Adrenal gland (tissue), 12 donors: ENCODE data around the gene PRKCE. TPM values are rescaled to one million over a fixed set of nuclear protein-coding genes. Genes with fewer than 3 reads are reported as not detected.

Source experiments
- DNase-seq, 7 donors: peaks; one replicate each; pipeline ENCODE4 v3.0.0-alpha.2; 2019 to 2020
- H3K27ac ChIP-seq, 5 donors: fragments of 200-600 bp; sonication (generic) in 4 of 5; 1 replicate in 3 of 5; 2 replicates in 2 of 5; pipeline versions ENCODE4 v1.5.1 to v1.8.0; 2016 to 2020; ENCODE audit warnings: mild to moderate bottlenecking in 1 of 5
- H3K27me3 ChIP-seq: fragments of 200-600 bp; 2 replicates; pipeline ENCODE4 v1.8.0; 2021
- H3K36me3 ChIP-seq, 2 donors: fragments of 200-600 bp; replicated peaks in 1 of 2; 1 replicate in 1 of 2; 2 replicates in 1 of 2; pipeline versions ENCODE4 v1.5.1 to v1.8.0; 2018 to 2022
- H3K4me1 ChIP-seq, 2 donors: fragments of 200-600 bp; replicated peaks in 1 of 2; 1 replicate in 1 of 2; 2 replicates in 1 of 2; pipeline versions ENCODE4 v1.5.1 to v1.8.0; 2018 to 2021
- H3K4me3 ChIP-seq, 4 donors: fragments of 200-600 bp; sonication (generic) in 3 of 4; one replicate each; pipeline ENCODE4 v1.5.1; 2016 to 2018
- H3K9me3 ChIP-seq, 3 donors: fragments of 200-600 bp; sonication (generic) in 1 of 3; replicated peaks in 1 of 3; 1 replicate in 2 of 3; 2 replicates in 1 of 3; pipeline versions ENCODE4 v1.5.1 to v1.8.0; 2016 to 2021
- POLR2A ChIP-seq, 2 donors: fragments of 450-650 bp; IDR thresholded peaks; one replicate each; pipeline ENCODE4 v1.6.1; 2017; ENCODE audit warnings: antibody characterized with exemption in 2 of 2, mild to moderate bottlenecking in 2 of 2, moderate library complexity in 1 of 2
- WGBS, 4 donors: extraction: QIAGEN DNeasy Blood & Tissue Kit in 2 of 4; methylation state at CpG; one replicate each; pipeline versions ENCODE4 v1.1.5 to v1.1.7; 2013 to 2017; 5-methylcytosine and 5-hydroxymethylcytosine counted together
- intact Hi-C, 2 donors: fragments of 100-400 bp; cut with DNase I; formaldehyde crosslinking; loops; one replicate each; pipeline versions ENCODE4 v1.14.1 to v1.15.0; 2022 to 2023
- polyA plus RNA-seq, 3 donors: library from polyadenylated mRNA; stranded (reverse); fragments of 200-250 nt in 2 of 3; fragments of 350-450 nt in 1 of 3; fragmentation: Illumina TruSeq in 1 of 3; extraction: RNeasy Lipid Tissue Mini Kit (QIAGEN cat#74804) in 1 of 3; gene quantifications; one replicate each; pipeline ENCODE4 v1.2.3, GENCODE V29; 2013 to 2014
- total RNA-seq, 9 donors: library from RNA; depleted of rRNA in 4 of 9; stranded (reverse); fragments of >200 nt in 4 of 9; fragments of 120-200 nt in 1 of 9; fragmentation: NEBNext Ultra II Directional in 1 of 9; extraction: Animal tissue kit (Norgen Biotek cat#: 25700) in 1 of 9; gene quantifications; one replicate each; pipeline versions ENCODE4 v1.1.0 to v1.2.4, GENCODE V29; 2013 to 2023
- TF ChIP-seq, protein P1 (sequence below), 6 experiments: fragments of 450-650 bp in 4 of 6; fragments of 200-600 bp in 2 of 6; sonication (generic) in 1 of 6; IDR thresholded peaks; 1 replicate in 5 of 6; 2 replicates in 1 of 6; pipeline versions ENCODE4 v1.5.1 to v1.8.0; 2016 to 2021; ENCODE audit warnings: antibody characterized with exemption in 6 of 6, mild to moderate bottlenecking in 2 of 6, moderate library complexity in 1 of 6
- donor health status: healthy with polysubstance abuse.
- donor health status: Bipolar disorder and iron deficiency.
- donor health status: DM: yes; HTN: yes; CAD: no.
- donor health status: DM: no; HTN: no; CAD: no.
- donor health status: DM: no; HTN: no; CAD: no.
- donor health status: DM: yes; HTN: yes; CAD: no.

Gene PRKCE
- total and polyA plus RNA-seq, 12 donors, result 1.9 to 19.2 (median 8.0) TPM

DNA sequence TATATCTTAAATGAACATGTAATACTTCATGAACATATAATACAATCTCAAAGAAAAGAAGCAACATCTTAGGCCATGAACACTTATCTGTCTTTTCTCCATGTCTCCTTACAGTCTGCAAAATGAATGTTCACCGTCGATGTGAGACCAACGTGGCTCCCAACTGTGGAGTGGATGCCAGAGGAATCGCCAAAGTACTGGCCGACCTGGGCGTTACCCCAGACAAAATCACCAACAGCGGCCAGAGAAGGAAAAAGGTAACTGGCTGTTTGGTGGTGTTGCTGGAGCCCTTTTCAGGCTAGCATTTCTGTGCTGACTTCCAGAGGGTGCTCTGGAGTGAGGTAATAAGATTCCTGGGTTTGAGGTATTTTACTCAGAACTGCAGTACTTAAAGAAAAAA is 349.8 kb downstream of the PRKCE start:
- DNase-seq, result no peak
- Histone ChIP-seq H3K36me3 (no peaks in the 10 kb centered on the region), H3K4me3 (no peak overlapping the region), H3K9me3 (no peaks in the 10 kb centered on the region), H3K27me3 (no peaks in the 10 kb centered on the region), H3K27ac (peak overlapping the region in 2 of 5 donors; percentile 35 to 71), H3K4me1 (peaks cover 0 to 5% of the 10 kb centered on the region in 2 donors)
- 84 to 94% (median 89%) methylated on average over 7 of the region's 7 CpGs for WGBS, 4 donors
- TF ChIP-seq POLR2A (IDR thresholded peaks at IDR 0.05), result no peak
- intact Hi-C loops, result no loop called here

DNA sequence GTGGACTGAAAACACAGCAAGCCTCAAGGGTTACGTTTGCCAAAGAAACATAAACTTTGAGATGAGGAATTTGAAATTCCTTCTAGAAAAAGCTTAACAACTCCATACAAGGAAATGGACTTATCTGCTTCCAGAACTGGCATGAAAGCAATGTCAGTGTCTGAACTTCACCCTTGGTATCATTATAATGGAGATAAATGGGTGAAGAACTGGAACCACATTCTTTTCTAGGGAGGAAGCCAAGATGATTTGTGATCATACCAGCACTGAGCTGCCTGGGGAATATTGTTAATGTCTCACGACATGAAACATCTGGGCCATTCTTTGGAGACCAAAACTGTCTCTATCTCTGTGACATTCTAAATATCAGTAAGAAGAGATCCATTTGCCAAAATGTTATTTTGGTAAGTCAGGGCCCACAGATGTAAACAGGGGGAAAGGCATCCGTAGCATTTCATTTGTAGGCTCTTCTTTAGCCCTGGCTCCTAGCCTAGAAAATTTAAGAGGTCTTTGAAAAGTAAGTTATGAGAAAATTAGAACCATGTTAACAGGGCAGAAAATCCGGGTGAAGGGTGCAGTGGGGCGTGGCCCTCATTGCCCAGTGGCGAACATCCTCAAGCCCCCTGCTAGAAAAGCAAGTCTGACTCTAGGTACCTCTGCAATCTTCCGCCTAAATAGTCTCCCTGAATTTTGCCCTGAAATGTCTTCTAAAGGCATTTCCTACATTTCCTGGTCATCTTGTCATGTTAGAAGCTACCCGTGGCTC is 350.4 kb downstream of the PRKCE start:
- Histone ChIP-seq H3K27ac (peak overlapping the region in 3 of 5 donors; percentile 17 to 80 (median 53)), H3K36me3 (no peaks in the 10 kb centered on the region), H3K4me1 (peaks cover 0 to 5% of the 10 kb centered on the region in 2 donors), H3K27me3 (no peaks in the 10 kb centered on the region), H3K9me3 (no peaks in the 10 kb centered on the region), H3K4me3 (no peak overlapping the region)
- no peak for DNase-seq
- TF ChIP-seq, protein P1, sequence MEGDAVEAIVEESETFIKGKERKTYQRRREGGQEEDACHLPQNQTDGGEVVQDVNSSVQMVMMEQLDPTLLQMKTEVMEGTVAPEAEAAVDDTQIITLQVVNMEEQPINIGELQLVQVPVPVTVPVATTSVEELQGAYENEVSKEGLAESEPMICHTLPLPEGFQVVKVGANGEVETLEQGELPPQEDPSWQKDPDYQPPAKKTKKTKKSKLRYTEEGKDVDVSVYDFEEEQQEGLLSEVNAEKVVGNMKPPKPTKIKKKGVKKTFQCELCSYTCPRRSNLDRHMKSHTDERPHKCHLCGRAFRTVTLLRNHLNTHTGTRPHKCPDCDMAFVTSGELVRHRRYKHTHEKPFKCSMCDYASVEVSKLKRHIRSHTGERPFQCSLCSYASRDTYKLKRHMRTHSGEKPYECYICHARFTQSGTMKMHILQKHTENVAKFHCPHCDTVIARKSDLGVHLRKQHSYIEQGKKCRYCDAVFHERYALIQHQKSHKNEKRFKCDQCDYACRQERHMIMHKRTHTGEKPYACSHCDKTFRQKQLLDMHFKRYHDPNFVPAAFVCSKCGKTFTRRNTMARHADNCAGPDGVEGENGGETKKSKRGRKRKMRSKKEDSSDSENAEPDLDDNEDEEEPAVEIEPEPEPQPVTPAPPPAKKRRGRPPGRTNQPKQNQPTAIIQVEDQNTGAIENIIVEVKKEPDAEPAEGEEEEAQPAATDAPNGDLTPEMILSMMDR (IDR thresholded peaks at IDR 0.05), result no peak
- no peak for TF ChIP-seq POLR2A (IDR thresholded peaks at IDR 0.05)
- 71 to 77% (median 73%) methylated on average over 8 of the region's 8 CpGs for WGBS, 4 donors
- intact Hi-C loops, result no loop called here

DNA sequence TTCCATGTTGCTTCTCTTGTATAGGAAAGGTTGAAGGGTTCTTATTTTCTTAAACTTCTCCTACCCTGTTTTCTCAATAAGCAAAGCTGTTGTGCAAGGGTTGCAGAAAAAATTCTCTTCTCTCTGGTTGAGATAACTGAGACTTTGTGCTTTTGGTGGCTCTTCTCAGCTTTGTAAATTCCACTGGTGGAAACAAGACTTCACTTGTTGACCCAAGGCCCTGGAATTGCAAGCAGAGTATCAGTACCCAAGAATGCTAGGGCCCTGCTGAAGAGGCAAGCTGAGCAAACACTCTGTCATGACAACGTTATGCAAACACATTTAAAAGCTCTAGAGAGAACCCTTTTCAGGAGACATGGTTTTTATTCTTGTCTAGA is 351.0 kb downstream of the PRKCE start:
- DNase-seq, result no peak
- Histone ChIP-seq H3K4me3 (no peak overlapping the region), H3K36me3 (no peaks in the 10 kb centered on the region), H3K27me3 (no peaks in the 10 kb centered on the region), H3K27ac (peak overlapping the region in 2 of 5 donors; percentile 53 to 80), H3K4me1 (peaks cover 0 to 5% of the 10 kb centered on the region in 2 donors), H3K9me3 (no peaks in the 10 kb centered on the region)
- WGBS, 4 donors, result 67 to 81% (median 74%) methylated on average over 1 of the region's 1 CpG
- intact Hi-C loops, result no loop called here
- no peak for TF ChIP-seq POLR2A (IDR thresholded peaks at IDR 0.05)
- TF ChIP-seq, protein P1 (IDR thresholded peaks at IDR 0.05), result no peak

DNA sequence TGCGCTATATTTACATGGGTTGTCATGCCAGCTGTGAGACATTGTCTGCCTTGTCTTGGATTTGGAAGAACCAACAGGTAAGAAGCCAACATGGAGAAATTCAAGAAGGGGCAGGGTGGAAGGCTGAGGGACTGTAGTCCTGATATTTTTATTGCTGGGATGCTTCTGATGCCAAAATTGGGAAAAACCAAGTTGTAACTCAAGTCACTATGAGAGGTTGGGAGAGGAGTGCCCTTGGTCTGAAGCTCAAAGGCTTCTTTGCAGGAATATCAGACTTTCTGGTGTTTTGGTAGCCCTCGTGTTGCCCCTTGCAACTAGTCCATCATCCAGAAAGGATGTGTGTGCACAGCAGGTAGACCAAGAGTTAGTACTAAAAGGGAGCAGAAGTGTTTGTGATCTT is 351.5 kb downstream of the PRKCE start:
- H3K27ac ChIP-seq, result peak overlapping the region in 2 of 5 donors; percentile 53 to 79
- H3K4me1 ChIP-seq, result peaks cover 0 to 5% of the 10 kb centered on the region in 2 donors
- no peaks in the 10 kb centered on the region for H3K27me3 ChIP-seq
- no peaks in the 10 kb centered on the region for H3K36me3 ChIP-seq
- intact Hi-C loops, result no loop called here
- no peak overlapping the region for H3K4me3 ChIP-seq
- 92 to 100% (median 96%) methylated on average over 2 of the region's 2 CpGs for WGBS, 4 donors
- no peaks in the 10 kb centered on the region for H3K9me3 ChIP-seq
- DNase-seq, result no peak
- TF ChIP-seq POLR2A (IDR thresholded peaks at IDR 0.05), result no peak
- TF ChIP-seq, protein P1 (IDR thresholded peaks at IDR 0.05), result no peak
